HEK293T (cell line): ENCODE measurements around the gene EIF4G1.

Source experiments
- CTCF ChIA-PET: fragments of 350-600 bp; formaldehyde crosslinking; extraction: SDS; loops from one replicate; lab custom pipeline; 2021; ENCODE audit warnings: antibody characterized with exemption, inconsistent platforms; lab: Yijun Ruan, JAX
- POLR2A ChIA-PET: fragments of 350-600 bp; formaldehyde crosslinking; extraction: SDS; loops from one replicate; lab custom pipeline; 2020; ENCODE audit warnings: antibody characterized with exemption, inconsistent platforms; lab: Yijun Ruan, JAX
- DNase-seq: peaks from one replicate; pipeline ENCODE4 v3.0.0; 2012; ENCODE audit warnings: mixed read lengths; ENCODE audit errors: extremely low spot score
- ARNT ChIP-seq: fragments of 450-650 bp; IDR thresholded peaks from 2 replicates; pipeline ENCODE4 v1.6.1; 2017; ENCODE audit warnings: mild to moderate bottlenecking
- BHLHE40 ChIP-seq: fragments of 450-650 bp; IDR thresholded peaks from 2 replicates; pipeline ENCODE4 v1.6.1; 2016; ENCODE audit warnings: mild to moderate bottlenecking, moderate library complexity, borderline replicate concordance
- CTBP1 ChIP-seq: fragments of 450-650 bp; IDR thresholded peaks from 2 replicates; pipeline ENCODE4 v1.6.1; 2016; ENCODE audit warnings: borderline replicate concordance
- ELF4 ChIP-seq: fragments of 450-650 bp; IDR thresholded peaks from 2 replicates; pipeline ENCODE4 v1.6.1; 2017; ENCODE audit warnings: antibody characterized with exemption
- FOXA1 ChIP-seq: fragments of 450-650 bp; IDR thresholded peaks from 2 replicates; pipeline ENCODE4 v1.6.1; 2016; ENCODE audit warnings: mild to moderate bottlenecking
- FOXK2 ChIP-seq: fragments of 450-650 bp; IDR thresholded peaks from 2 replicates; pipeline ENCODE4 v1.6.1; 2016; ENCODE audit warnings: mild to moderate bottlenecking
- FOXM1 ChIP-seq: fragments of 450-650 bp; IDR thresholded peaks from 2 replicates; pipeline ENCODE4 v1.6.1; 2017; ENCODE audit warnings: mild to moderate bottlenecking, borderline replicate concordance
- HDGF ChIP-seq: fragments of 450-650 bp; IDR thresholded peaks from 2 replicates; pipeline ENCODE4 v1.6.1; 2017; ENCODE audit warnings: antibody characterized with exemption, borderline replicate concordance
- L3MBTL2 ChIP-seq: fragments of 450-650 bp; conservative IDR thresholded peaks from 2 replicates; pipeline ENCODE4 v1.6.1; 2016; ENCODE audit warnings: mild to moderate bottlenecking
- LEF1 ChIP-seq: fragments of 450-650 bp; IDR thresholded peaks from 2 replicates; pipeline ENCODE4 v1.6.1; 2017; ENCODE audit warnings: mild to moderate bottlenecking, borderline replicate concordance
- NFRKB ChIP-seq: fragments of 450-650 bp; IDR thresholded peaks from 2 replicates; pipeline ENCODE4 v1.6.1; 2016; ENCODE audit warnings: mild to moderate bottlenecking, moderate library complexity
- PKNOX1 ChIP-seq: fragments of 450-650 bp; IDR thresholded peaks from 2 replicates; pipeline ENCODE4 v1.6.1; 2016
- SP1 ChIP-seq: fragments of 450-650 bp; IDR thresholded peaks from 2 replicates; pipeline ENCODE4 v1.6.1; 2017
- SUZ12 ChIP-seq: fragments of 450-650 bp; IDR thresholded peaks from 2 replicates; pipeline ENCODE4 v1.6.1; 2016; ENCODE audit warnings: mild to moderate bottlenecking
- TARDBP ChIP-seq: fragments of 450-650 bp; IDR thresholded peaks from 2 replicates; pipeline ENCODE4 v1.6.1; 2016
- ZNF384 ChIP-seq: fragments of 450-650 bp; IDR thresholded peaks from 2 replicates; pipeline ENCODE4 v1.6.1; 2016

Gene EIF4G1

GRCh38 chr3:184378651-184379357 is 64.4 kb downstream of the EIF4G1 start:
- CTCF ChIA-PET, result no interaction called here
- POLR2A ChIA-PET, result no interaction called here
- no peak for TF ChIP-seq FOXK2
- TF ChIP-seq HDGF, result no peak
- TF ChIP-seq NFRKB, result no peak
- TF ChIP-seq TARDBP, result no peak
- no peak for TF ChIP-seq FOXM1
- TF ChIP-seq SP1, result no peak
- TF ChIP-seq ELF4, result no peak
- TF ChIP-seq SUZ12, result no peak
- no peak for TF ChIP-seq L3MBTL2
- no peak for TF ChIP-seq CTBP1
- TF ChIP-seq FOXA1, result no peak
- no peak for TF ChIP-seq BHLHE40
- TF ChIP-seq ARNT, result no peak
- TF ChIP-seq ZNF384, result no peak
- TF ChIP-seq LEF1, result no peak
- DNase-seq, result no peak

GRCh38 chr3:184379358-184380184 is 65.2 kb downstream of the EIF4G1 start, which contains the start of gene CHRD:
TSS of gene CHRD (plus strand) at chr3:184380054. CDS start at chr3:184380319, 265 bp downstream.
- ChIA-PET POLR2A (interaction anchor here (1.0 to 1.7 kb wide), 2 partner anchors 8 to 18 kb away, joined by 5 read pairs; partner anchors contain the start of genes CLCN2 and POLR2H), CTCF (interaction anchor here (0.6 kb wide), 1 partner anchor 8 kb away, joined by 3 read pairs; no protein-coding TSS in a partner anchor)
- DNase-seq, result no peak
- TF ChIP-seq FOXM1 (no peak), LEF1 (no peak), NFRKB (no peak), TARDBP (no peak), CTBP1 (no peak), FOXK2 (no peak)

GRCh38 chr3:184380185-184380626 is 65.8 kb downstream of the EIF4G1 start:
- POLR2A ChIA-PET, result interaction anchor here (1.0 to 1.7 kb wide), 2 partner anchors 8 to 18 kb away, joined by 5 read pairs; partner anchors contain the start of genes CLCN2 and POLR2H
- CTCF ChIA-PET, result interaction anchor here (0.6 kb wide), 1 partner anchor 9 kb away, joined by 3 read pairs; no protein-coding TSS in a partner anchor
- DNase-seq, result peak; percentile 62
- TF ChIP-seq TARDBP (no peak), SP1 (no peak), LEF1 (no peak), SUZ12 (no peak)

- ChIA-PET CTCF (no interaction called here), POLR2A (interaction anchor here (1.7 kb wide), 1 partner anchor 19 kb away, joined by 5 read pairs; the partner anchor contains the start of genes CLCN2 and POLR2H)
- no peak for TF ChIP-seq FOXA1
- TF ChIP-seq PKNOX1, result no peak
- no peak for TF ChIP-seq LEF1
- TF ChIP-seq SUZ12, result no peak
- no peak for TF ChIP-seq FOXK2
- TF ChIP-seq FOXM1, result no peak
- no peak for TF ChIP-seq NFRKB
- TF ChIP-seq SP1, result no peak
- TF ChIP-seq L3MBTL2, result no peak
- TF ChIP-seq CTBP1, result no peak
- TF ChIP-seq BHLHE40, result no peak
- no peak for TF ChIP-seq HDGF
- TF ChIP-seq ZNF384, result no peak
- TF ChIP-seq TARDBP, result no peak
- TF ChIP-seq ELF4, result no peak
- TF ChIP-seq ARNT, result no peak
- no peak for DNase-seq
Measured at GRCh38 chr3:184380627-184381260, 66.3 kb downstream of the EIF4G1 start.

- CTCF ChIA-PET, result no interaction called here
- DNase-seq, result no peak
- POLR2A ChIA-PET, result no interaction called here
- TF ChIP-seq FOXA1, result no peak
- TF ChIP-seq NFRKB, result no peak
- TF ChIP-seq ZNF384, result no peak
- TF ChIP-seq FOXK2, result no peak
- TF ChIP-seq FOXM1, result no peak
- TF ChIP-seq CTBP1, result no peak
- TF ChIP-seq PKNOX1, result no peak
- no peak for TF ChIP-seq LEF1
- no peak for TF ChIP-seq TARDBP
- TF ChIP-seq BHLHE40, result no peak
- no peak for TF ChIP-seq ARNT
- TF ChIP-seq SUZ12, result no peak
- no peak for TF ChIP-seq ELF4
Measured at GRCh38 chr3:184381261-184382224, 67.1 kb downstream of the EIF4G1 start.
